ENCODE data around the gene MCU. TPM values are rescaled to one million over a fixed set of nuclear protein-coding genes. Genes with fewer than 3 reads are reported as not detected.
"Not testable (repeated sequence)": the region's sequence is repeated elsewhere in the genome, so short reads cannot be mapped to it uniquely, and the experiment has no call there.

Gene MCU
- total and polyA plus RNA-seq, 2 experiments from 2014 or later, result 31.6 to 41.7 TPM

- not testable (repeated sequence) for H3K27ac ChIP-seq; H4K20me1 ChIP-seq (ENCODE audit: insufficient read depth, poor library complexity, severe bottlenecking); H3K4me1 ChIP-seq (ENCODE audit: insufficient read depth); H3K36me3 ChIP-seq (replicated peaks; ENCODE audit: insufficient read depth, low read depth); H3K4me3 ChIP-seq; H2AFZ ChIP-seq; H3K9me3 ChIP-seq (ENCODE audit: low read depth); H3K79me2 ChIP-seq; H3K4me2 ChIP-seq; H3K27me3 ChIP-seq; DNase-seq (ENCODE audit: low spot score); H3K9me2 ChIP-seq (replicated peaks; ENCODE audit: insufficient read depth)
- 90% methylated on average over 2 of the region's 2 CpGs for WGBS (ENCODE audit: low lambda C conversion rate, missing lambda C conversion rate)
Measured at GRCh38 chr10:72917803-72918332, 225.9 kb downstream of the MCU start.

- no peak for DNase-seq (ENCODE audit: low spot score)
- Histone ChIP-seq H3K36me3 (replicated peaks; ENCODE audit: insufficient read depth, low read depth) (no peaks in the 10 kb centered on the region), H3K4me2 (no peak overlapping the region), H3K27ac (no peak overlapping the region), H3K4me1 (ENCODE audit: insufficient read depth) (no peaks in the 10 kb centered on the region), H3K9me2 (replicated peaks; ENCODE audit: insufficient read depth) (no peaks in the 10 kb centered on the region), H4K20me1 (ENCODE audit: insufficient read depth, poor library complexity, severe bottlenecking) (no peaks in the 10 kb centered on the region), H2AFZ (no peak overlapping the region), H3K79me2 (no peaks in the 10 kb centered on the region), H3K4me3 (no peak overlapping the region), H3K9me3 (ENCODE audit: low read depth) (peaks cover 4% of the 10 kb centered on the region), H3K27me3 (no peaks in the 10 kb centered on the region)
- no peak for TF ChIP-seq CTCF (IDR thresholded peaks at IDR 0.05; ENCODE audit: poor library complexity)
- TF ChIP-seq EZH2phosphoT487 (IDR thresholded peaks at IDR 0.05; ENCODE audit: low read depth, severe bottlenecking, unreplicated experiment), result no peak
- TF ChIP-seq EZH2 (IDR thresholded peaks at IDR 0.05; ENCODE audit: borderline replicate concordance), result no peak
- WGBS (ENCODE audit: low lambda C conversion rate, missing lambda C conversion rate), result 94% methylated on average over 8 of the region's 8 CpGs
Measured at GRCh38 chr10:72918352-72918751, 226.4 kb downstream of the MCU start.

- not testable (repeated sequence) for H3K4me1 ChIP-seq (ENCODE audit: insufficient read depth); DNase-seq (ENCODE audit: low spot score); H3K27me3 ChIP-seq; H3K36me3 ChIP-seq (replicated peaks; ENCODE audit: insufficient read depth, low read depth); H3K4me3 ChIP-seq; H3K79me2 ChIP-seq; H3K9me2 ChIP-seq (replicated peaks; ENCODE audit: insufficient read depth); H3K4me2 ChIP-seq; H2AFZ ChIP-seq; H3K27ac ChIP-seq; H3K9me3 ChIP-seq (ENCODE audit: low read depth); H4K20me1 ChIP-seq (ENCODE audit: insufficient read depth, poor library complexity, severe bottlenecking)
- 75% methylated on average over 1 of the region's 1 CpG for WGBS (ENCODE audit: low lambda C conversion rate, missing lambda C conversion rate)
Measured at GRCh38 chr10:72921147-72921683, 229.3 kb downstream of the MCU start.

GRCh38 chr10:72924351-72924750 lies 232.4 kb downstream of the MCU start:
- WGBS (ENCODE audit: low lambda C conversion rate, missing lambda C conversion rate), result 96% methylated on average over 13 of the region's 13 CpGs
- DNase-seq (ENCODE audit: low spot score), result no peak
- TF ChIP-seq CTCF (IDR thresholded peaks at IDR 0.05; ENCODE audit: poor library complexity), result no peak
- H3K79me2 ChIP-seq, result no peaks in the 10 kb centered on the region
- H3K9me3 ChIP-seq (ENCODE audit: low read depth), result no peaks in the 10 kb centered on the region
- H3K27ac ChIP-seq, result no peak overlapping the region
- no peaks in the 10 kb centered on the region for H3K27me3 ChIP-seq
- no peaks in the 10 kb centered on the region for H3K36me3 ChIP-seq (replicated peaks; ENCODE audit: insufficient read depth, low read depth)
- H2AFZ ChIP-seq, result no peak overlapping the region
- no peaks in the 10 kb centered on the region for H4K20me1 ChIP-seq (ENCODE audit: insufficient read depth, poor library complexity, severe bottlenecking)
- H3K9me2 ChIP-seq (replicated peaks; ENCODE audit: insufficient read depth), result no peaks in the 10 kb centered on the region
- no peaks in the 10 kb centered on the region for H3K4me1 ChIP-seq (ENCODE audit: insufficient read depth)
- no peak overlapping the region for H3K4me2 ChIP-seq
- H3K4me3 ChIP-seq, result no peak overlapping the region
